ENCODE results near the gene RAB21.

The RAB21 gene

GRCh38 chr12:71754461-71755145 lies at the start of gene RAB21:
RAB21 (plus strand) TSS chr12:71754863; CDS start chr12:71755130, 267 bp downstream.
- DNase-seq (ENCODE audit: extremely low read depth in 1 of 2, low read depth in 1 of 2) = peak; percentile 98 to 99

- DNase-seq (ENCODE audit: extremely low read depth in 1 of 2, low read depth in 1 of 2) = no peak
Observed at GRCh38 chr12:71704920-71705319, 49.7 kb upstream of the RAB21 start.

- DNase-seq (ENCODE audit: extremely low read depth in 1 of 2, low read depth in 1 of 2) = no peak
Observed at GRCh38 chr12:71708658-71709057, 46.0 kb upstream of the RAB21 start.

- no peak for DNase-seq (ENCODE audit: extremely low read depth in 1 of 2, low read depth in 1 of 2)
Observed at GRCh38 chr12:71710276-71711125, 44.2 kb upstream of the RAB21 start.

- no peak for DNase-seq (ENCODE audit: extremely low read depth in 1 of 2, low read depth in 1 of 2)
Observed at GRCh38 chr12:71718611-71719010, 36.1 kb upstream of the RAB21 start.

GRCh38 chr12:71719647-71720370 lies 34.9 kb upstream of the RAB21 start:
- DNase-seq (ENCODE audit: extremely low read depth in 1 of 2, low read depth in 1 of 2) = no peak

- no peak for DNase-seq (ENCODE audit: extremely low read depth in 1 of 2, low read depth in 1 of 2)
Observed at GRCh38 chr12:71721783-71722505, 32.7 kb upstream of the RAB21 start.

- no peak for DNase-seq (ENCODE audit: extremely low read depth in 1 of 2, low read depth in 1 of 2)
Observed at GRCh38 chr12:71725011-71725410, 29.7 kb upstream of the RAB21 start.

GRCh38 chr12:71726548-71726947 lies 28.1 kb upstream of the RAB21 start:
- DNase-seq (ENCODE audit: extremely low read depth in 1 of 2, low read depth in 1 of 2) = no peak

GRCh38 chr12:71727958-71728357 lies 26.7 kb upstream of the RAB21 start:
- no peak for DNase-seq (ENCODE audit: extremely low read depth in 1 of 2, low read depth in 1 of 2)

GRCh38 chr12:71730936-71731335 lies 23.7 kb upstream of the RAB21 start:
- DNase-seq (ENCODE audit: extremely low read depth in 1 of 2, low read depth in 1 of 2) = no peak

GRCh38 chr12:71731439-71732356 lies 23.0 kb upstream of the RAB21 start:
- DNase-seq (ENCODE audit: extremely low read depth in 1 of 2, low read depth in 1 of 2) = no peak

- no peak for DNase-seq (ENCODE audit: extremely low read depth in 1 of 2, low read depth in 1 of 2)
Observed at GRCh38 chr12:71732357-71732712, 22.3 kb upstream of the RAB21 start.

GRCh38 chr12:71737197-71737596 lies 17.5 kb upstream of the RAB21 start:
- DNase-seq (ENCODE audit: extremely low read depth in 1 of 2, low read depth in 1 of 2) = no peak

GRCh38 chr12:71742998-71743397 lies 11.7 kb upstream of the RAB21 start:
- DNase-seq (ENCODE audit: extremely low read depth in 1 of 2, low read depth in 1 of 2) = no peak

GRCh38 chr12:71744522-71745300 lies 10.0 kb upstream of the RAB21 start:
- DNase-seq (ENCODE audit: extremely low read depth in 1 of 2, low read depth in 1 of 2) = no peak

GRCh38 chr12:71746974-71747611 lies 7.6 kb upstream of the RAB21 start:
- DNase-seq (ENCODE audit: extremely low read depth in 1 of 2, low read depth in 1 of 2) = peak in 1 of 2 donors; percentile 14

- no peak for DNase-seq (ENCODE audit: extremely low read depth in 1 of 2, low read depth in 1 of 2)
Observed at GRCh38 chr12:71748081-71748850, 6.4 kb upstream of the RAB21 start.
